GM12892 (cell line): Measurements from ENCODE around the gene VPS13D.

ENCODE experiments used
- POLR2A ChIP-seq: IDR thresholded peaks from 2 replicates; pipeline ENCODE4 v1.6.1; 2011; ENCODE audit warnings: low read depth, low read length, control low read depth
- POLR2AphosphoS5 ChIP-seq: IDR thresholded peaks from 2 replicates; pipeline ENCODE4 v1.6.1; 2011; ENCODE audit warnings: low read depth, low read length, control low read depth

- TF ChIP-seq POLR2A (no peak), POLR2AphosphoS5 (no peak)
Measured at GRCh38 chr1:12544992-12545391, 315.2 kb downstream of the VPS13D start.
